Astrocyte of the hippocampus (primary cell): ENCODE data around the gene TCFL5.
A peak's percentile ranks its signal among the peaks of the same experiment; 100 is the strongest.

Source experiments
- DNase-seq: peaks from one replicate; pipeline ENCODE4 v3.0.0; 2011; ENCODE audit warnings: low read depth, low spot score

The TCFL5 gene

DNA sequence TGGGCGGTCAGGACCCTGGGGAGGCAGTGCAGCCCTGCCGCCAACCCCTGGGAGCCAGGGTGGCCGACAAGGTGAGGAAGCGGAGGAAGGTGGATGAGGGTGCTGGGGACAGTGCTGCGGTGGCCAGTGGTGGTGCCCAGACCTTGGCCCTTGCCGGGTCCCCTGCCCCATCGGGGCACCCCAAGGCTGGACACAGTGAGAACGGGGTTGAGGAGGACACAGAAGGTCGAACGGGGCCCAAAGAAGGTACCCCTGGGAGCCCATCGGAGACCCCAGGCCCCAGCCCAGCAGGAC, 48.8 kb downstream of the TCFL5 start:
- DNase-seq = no peak

DNA sequence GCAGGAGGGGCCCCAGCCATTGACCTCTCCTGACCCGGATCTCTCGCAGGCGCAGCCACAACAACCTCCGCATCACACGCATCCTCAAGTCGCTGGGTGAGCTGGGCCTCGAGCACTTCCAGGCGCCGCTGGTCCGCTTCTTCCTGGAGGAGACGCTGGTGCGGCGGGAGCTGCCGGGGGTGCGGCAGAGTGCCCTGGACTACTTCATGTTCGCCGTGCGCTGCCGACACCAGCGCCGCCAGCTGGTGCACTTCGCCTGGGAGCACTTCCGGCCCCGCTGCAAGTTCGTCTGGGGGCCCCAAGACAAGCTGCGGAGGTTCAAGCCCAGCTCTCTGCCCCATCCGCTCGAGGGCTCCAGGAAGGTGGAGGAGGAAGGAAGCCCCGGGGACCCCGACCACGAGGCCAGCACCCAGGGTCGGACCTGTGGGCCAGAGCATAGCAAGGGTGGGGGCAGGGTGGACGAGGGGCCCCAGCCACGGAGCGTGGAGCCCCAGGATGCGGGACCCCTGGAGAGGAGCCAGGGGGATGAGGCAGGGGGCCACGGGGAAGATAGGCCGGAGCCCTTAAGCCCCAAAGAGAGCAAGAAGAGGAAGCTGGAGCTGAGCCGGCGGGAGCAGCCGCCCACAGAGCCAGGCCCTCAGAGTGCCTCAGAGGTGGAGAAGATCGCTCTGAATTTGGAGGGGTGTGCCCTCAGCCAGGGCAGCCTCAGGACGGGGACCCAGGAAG, 49.3 kb downstream of the TCFL5 start:
- DNase-seq = no peak

DNA sequence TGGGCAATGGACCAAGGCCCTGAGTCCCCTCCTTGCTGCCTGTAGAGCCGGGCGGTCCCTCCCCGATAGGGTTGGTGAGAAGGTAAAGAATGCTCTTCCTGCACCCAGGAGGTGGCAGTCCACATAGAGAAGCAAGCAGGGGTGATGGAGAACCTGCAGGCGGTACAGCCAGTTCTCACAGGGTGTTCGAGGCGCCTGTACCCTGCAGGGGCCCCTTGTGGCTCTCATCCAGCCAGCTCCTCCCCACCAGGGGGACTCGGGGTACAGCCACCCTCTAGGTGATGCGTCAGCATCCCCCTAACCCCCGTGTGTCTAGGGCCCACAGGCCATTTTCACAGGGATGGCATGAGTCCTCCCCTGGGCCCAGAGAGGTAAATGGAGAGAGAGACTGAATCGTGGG, 49.9 kb downstream of the TCFL5 start:
- no peak for DNase-seq

DNA sequence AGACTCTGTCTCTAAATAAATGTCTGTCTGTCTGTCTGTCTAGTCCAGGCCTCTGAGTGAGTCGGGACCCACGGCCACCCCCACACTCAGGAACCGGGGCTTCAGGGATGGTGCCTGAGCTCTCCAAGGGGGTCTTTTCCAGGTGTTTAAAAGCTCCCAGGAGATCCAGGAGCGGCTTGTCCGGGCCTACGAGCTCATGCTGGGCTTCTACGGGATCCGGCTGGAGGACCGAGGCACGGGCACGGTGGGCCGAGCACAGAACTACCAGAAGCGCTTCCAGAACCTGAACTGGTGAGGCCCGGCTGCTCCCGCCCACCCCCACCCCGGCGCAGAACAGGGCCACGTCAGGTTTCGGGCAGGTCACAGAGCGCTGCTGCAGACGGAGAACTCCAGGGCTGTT, 50.3 kb downstream of the TCFL5 start:
- no peak for DNase-seq

DNA sequence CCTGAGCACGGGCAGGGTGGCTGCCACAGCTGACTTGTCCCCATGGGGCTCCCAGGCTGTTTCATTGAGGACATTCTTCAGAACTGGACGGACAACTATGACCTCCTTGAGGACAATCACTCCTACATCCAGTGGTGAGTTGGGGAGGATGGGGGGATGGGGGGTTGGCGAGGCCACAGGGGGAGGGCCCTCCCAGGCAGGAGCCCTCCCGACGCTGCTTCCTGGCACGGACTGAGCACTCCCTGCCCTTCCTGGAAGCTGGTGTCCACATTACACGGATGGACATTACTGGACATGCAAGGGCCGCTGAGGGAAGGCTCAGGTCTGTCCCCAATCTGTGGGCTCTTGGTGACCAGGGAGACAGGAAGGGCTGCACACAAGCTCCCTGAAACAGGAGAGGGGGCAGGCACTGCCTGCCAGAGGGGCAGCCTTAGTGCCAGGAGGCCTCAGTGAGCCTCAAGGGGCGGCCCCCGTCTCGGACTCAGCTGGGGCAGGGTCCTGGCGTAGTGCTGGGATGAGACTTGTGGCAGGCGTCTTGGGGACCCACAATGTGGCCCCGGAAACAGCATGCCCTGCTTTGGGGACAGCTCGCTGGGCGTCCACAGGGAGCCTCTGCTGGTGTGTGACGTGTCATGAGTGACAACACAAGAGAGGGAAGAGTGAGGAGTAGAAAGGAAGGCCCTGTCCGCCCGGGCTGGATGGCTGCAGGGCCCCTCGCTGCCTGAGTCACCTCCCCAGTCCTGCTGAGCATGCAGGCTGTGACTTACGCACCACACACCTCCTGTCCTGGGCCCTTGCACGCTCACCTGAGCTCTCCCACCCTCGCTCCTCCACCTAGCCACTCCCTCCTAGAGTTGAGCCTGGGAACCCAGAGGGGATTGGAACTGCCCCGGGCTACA, 51.8 kb downstream of the TCFL5 start:
- DNase-seq = no peak

DNA sequence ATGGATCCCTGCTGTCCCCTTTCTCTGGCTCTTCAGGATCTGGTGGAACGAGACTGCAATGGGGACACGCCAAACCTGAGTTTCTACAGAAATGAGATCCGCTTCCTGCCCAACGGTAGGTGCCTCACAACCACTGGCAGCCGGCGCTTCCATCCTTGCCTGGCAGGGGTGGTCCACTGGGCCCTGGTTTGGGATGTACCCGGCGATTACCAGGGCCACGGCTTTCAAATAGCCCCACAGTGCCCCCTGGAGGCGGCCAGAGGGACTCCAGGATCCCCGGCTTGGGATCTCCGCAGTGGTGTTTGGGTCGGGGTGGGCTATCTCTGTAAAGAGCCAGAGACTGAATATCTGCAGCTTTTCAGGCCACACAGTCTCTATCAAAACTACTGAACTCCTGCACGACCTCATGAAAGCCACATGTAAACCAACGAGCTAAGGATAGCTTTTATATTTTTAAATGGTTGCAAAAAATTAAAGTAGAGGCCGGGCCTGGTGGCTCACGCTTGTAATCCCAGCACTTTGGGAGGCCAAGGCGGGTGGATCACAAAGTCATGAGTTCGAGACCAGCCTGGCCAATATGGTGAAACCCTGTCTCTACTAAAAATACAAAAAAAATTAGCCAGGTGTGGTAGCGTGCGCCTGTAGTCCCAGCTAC, 53.3 kb downstream of the TCFL5 start:
- peak; percentile 79 for DNase-seq

DNA sequence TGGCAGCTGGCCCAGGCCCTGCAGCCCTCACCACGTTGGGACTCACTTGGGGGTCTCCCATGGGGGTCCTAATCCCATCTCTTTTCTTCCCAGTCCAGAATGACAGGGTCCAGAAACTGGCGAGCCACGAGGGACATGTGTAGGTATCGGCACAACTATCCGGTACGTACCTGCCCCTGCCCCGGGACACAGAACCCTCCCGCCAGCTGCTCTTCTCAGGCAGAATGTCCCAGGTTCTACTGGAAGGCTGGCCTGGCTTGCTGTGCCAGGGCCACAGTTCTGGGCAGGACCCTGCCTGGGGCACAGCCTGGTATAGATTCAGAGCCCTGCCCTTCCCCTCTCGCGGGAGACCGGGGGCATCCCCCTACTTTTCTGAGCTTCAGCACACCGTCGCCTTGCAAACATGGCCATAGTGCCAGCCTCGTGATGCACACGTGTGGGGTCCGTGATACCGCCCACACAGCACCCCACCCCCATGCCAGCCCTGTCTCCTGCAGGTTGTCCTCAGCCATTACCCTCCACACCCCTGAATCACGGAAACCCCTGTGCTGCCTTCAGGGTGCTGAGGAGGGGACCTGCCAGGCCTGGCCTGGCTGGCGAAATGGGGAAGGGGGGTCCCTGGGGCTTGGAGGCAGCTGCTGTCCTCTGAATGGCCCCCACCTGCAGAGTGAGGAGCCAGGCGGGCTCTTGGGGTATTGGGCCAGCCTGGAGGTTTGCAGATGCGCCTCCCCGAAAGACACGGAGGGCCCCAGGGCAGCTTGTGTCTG, 54.0 kb downstream of the TCFL5 start:
- no peak for DNase-seq

DNA sequence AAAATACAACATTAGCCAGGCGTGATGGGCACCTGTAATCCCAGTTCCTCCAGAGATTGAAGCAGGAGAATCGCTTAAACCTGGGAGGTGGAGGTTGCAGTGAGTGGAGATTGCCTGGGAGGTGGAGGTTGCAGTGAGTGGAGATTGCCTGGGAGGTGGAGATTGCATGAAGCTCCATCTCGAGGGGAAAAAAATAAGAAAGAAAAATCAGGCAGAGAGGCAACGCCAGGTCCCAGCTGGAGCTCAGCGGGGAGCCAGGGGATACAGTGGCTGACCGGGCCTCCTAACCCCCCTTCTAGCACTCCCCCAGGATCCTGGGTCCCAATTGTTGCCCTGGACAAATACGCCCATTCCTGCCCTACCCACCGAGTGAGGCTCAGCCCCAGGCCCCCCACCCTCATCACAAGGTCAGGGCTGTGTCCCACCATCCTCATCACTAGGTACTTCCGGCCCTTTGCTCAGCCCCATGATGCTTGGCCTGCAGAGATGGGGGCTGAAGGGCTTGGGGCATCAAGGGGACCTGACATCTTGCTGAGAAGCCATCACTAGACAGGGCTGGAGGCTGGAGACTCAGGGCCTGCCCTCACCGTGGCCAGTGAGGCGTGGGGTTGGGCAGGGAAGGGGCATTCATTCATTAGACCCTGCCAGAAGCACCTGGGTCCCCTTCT, 55.1 kb downstream of the TCFL5 start:
- no peak for DNase-seq

DNA sequence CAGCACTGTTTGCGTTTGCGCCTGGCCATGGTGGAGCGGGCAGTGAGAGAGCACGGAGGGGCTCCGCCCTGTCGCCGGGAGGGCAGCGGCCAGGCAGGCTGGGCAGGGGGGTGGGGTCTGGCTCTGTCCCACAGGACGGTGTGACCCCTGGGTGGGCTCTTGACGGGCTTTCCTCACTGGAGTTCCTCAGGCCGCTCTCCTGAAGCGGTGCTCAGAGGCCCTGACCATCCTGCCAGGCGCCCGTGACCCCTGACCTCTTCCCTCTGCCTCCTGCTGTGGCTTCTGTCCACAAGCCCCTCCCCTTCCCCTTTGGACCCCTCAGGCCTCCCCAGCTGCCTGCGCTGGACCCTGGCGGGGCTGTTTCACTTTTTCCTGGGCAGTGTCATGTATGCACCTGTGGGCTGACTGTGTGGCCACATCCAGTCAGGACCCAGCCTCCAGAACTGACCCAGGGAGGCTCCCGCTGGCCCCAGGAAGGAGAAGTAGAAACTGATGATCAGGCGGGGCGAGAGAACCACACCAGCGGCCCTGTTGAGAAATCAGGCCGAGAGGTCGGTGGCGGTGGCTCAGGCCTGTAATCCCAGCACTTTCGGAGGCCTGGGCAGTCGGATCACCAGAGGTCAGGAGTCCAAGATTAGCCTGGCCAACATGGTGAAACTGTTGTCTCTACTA, 55.8 kb downstream of the TCFL5 start:
- DNase-seq = no peak

DNA sequence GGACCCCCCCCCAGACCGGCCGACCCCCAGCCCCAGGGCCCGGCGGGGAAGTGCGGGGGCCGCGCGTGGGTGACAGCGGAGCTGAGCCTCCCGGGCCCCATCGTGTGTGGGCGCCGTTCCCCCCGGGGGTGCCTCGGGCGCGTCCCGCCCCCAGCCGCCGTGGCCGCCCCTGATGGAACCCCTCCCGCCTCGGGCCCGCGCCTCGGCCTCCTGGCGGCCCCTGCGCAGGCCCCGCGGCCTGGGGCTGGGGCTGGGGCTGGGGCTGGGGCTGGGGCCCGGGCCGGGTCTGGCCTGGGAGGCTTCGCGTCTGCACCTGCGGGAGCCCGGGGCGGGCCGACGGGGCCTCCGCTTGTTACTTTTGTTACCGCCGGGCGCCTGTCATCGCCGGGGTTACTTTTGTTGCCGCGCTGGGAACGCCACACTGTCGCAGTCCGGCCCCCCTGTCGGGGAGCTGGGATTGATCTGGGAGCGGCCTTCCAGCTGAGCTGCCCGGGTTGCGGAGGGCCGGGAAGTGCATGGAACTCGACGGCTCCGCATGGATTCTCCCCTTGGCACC, 56.4 kb downstream of the TCFL5 start:
- peak; percentile 36 for DNase-seq

DNA sequence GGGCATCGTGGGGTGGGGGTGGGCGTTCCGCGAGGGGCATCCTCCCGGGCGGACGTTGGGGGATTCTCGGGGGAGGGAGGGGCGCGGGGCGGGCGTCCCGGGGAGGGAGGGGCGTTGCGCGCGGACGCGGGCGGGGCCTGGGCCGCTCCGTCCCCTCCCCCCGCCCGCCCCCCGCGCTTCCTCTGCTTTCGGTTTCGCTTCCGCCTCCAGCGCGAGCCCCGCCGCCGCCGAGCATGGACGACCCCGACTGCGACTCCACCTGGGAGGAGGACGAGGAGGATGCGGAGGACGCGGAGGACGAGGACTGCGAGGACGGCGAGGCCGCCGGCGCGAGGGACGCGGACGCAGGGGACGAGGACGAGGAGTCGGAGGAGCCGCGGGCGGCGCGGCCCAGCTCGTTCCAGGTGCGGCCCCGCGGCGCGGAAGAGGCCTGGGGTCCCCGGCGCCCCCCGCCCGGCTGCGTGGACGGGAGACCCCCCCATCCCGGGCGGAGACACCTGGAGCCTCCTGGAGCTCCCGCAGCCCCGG, 56.9 kb downstream of the TCFL5 start, which contains the start of gene OGFR:
Gene OGFR (plus strand): TSS at position 209 of the 528 bp plus-strand sequence. CDS start 25 bp downstream, at position 234.
- peak; percentile 88 for DNase-seq

DNA sequence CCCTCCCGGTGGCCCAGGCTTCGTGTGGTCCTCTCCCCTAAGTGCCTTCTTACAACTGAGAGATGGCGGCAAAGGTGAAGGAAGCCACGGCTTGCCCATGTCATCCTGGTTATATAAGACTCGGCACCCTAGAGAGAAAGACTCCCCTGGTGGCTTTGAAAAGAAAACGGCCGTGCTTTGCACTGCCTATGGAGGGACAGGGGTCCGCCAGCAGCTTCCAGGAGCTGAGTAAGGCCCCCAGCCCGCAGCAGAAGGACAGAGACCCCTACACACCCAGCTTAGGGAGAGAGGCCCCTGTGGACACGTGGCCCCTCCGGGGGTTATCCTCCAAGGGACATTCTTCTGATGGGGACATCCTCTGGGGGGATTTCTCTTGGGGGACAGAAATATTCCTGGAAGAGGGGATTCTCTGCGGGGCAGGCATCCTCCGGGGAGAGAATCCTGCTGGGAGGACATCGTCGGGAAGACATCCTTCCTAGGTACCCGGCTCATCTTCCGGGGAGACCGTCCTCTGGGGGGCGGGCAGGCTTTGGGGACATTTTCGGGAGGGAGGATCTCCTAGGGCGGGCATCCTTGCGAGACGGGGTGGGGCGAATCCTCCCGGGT, 57.5 kb downstream of the TCFL5 start:
- DNase-seq = peak; percentile 28

DNA sequence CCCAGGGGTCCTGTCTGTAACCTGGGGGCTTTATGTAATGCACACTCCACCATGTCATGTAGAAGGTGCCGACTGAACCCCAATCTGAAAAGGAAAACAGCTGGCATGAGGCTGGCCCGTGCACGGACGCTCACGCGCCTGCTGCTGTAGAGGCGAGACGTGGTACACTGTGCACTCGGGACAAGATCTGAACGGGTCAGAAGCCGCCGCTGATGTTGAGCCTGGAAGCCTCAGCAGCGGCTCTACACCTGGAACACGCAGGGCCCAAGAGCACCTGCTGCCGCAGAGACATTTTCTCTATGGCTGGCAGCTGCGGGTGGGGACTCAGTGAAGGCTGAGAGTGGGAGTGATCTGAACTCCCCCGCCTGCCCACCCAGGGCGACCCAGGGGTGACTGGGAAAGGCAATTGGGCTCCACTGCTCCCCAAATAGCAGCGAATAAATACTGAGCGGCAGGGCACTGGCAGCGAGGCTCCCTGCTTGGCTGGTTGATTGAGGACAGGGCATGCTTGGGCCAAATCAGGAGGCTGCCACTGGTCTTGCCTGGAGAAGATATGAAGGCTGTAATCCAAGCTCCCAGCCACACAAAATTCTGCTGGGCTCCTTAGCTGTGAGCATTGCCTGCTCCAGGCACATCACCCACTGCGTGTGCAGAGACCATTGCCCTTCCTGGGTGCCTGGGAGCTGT, 59.5 kb downstream of the TCFL5 start:
- DNase-seq = no peak

DNA sequence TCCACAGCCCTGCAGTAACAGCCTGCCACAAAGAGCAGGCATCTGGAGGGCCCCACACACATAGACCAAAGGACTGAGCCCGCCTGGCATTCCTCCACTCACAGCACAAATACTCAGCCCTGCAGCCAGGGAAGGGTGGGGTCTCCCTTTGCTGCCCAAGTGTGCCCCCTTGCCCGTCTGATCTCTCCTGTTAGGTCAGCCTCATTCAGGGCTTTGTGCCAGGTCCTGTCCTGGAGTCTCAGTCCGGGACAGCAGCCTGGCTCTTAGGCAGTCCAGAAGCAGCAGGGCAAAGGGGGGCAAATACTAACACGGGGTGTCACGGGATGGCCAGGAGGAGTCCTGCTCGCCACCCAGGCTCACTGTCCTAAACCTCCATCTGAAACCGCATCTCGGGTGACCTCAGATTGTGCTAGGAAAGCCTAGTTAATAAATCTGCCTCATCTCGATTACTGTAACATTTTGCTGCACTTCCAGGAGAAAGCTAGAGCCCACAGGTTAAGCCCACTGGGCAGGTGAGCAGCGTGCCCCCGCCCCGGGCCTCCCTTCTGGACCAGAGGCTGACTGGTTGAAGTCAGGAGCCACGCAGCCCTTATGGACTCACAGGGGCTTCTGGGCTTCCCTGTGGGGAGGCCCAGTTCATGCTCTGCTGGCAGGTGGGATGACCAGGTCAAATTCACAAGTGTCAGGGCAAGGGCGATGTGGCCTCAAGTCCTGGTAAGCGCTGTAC, 60.2 kb downstream of the TCFL5 start:
- DNase-seq = no peak

DNA sequence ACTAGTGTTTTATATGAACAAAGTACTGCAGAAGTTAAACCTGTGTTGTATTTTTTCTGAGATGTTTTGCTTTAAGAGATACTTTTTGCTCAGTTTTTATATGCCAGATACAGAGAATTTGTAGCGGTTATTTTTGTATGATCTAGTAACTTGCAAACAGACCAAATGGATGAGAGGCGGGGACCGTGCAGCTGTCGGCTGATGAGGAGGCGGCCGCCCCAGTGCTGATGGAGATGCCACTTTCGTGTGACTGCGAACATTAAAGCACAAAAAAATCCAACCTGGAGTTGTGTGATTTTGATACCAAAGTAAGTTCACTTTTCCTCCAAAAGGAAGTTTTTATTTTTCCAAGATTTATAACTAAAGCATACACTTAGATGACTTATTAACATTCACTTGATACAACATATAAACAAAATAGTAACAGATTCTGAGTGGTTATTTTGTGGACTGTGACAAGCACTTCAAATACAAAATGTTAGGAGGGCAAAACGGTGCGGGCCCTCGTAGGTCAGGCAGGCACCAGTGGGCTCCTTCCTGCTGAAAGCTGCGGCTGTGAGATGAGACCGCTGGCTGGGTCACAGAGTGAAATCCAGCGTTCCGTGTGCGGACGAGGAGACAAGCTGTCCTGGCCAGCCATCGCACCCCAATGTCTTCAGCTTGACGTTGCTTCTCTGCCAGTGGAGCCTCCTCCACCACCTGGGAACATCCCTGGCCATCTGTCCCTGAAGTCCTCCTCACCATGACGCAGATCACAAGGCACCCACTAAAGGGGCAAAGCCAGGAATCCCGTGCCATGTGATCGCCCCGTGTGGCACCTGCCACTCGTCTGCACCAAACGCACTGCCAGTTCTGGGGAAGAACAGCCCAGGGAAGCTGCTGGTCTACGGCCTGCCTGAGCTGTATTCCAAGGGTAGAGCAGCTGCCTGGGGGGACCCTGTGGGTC, 61.0 kb downstream of the TCFL5 start:
- DNase-seq = no peak

DNA sequence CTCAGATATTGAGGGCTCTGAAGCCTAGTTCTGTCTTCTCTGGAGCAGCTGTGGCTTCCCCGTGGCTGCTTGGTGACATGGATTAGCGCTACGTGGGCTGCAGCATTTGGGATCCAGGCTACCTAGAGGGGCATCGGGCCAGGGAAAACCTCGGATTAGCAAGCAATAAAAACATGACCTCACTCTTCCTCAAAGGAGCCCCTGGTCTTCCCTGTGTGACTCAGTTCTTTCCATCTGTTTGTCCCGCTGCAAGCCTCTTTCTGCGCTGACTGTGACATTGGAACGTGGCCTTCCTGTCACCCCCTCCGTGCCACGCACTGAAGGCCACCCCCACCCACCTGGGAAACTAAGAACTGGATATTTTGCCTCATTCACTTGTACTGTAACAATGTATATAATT, 61.7 kb downstream of the TCFL5 start:
- DNase-seq = peak; percentile 26

DNA sequence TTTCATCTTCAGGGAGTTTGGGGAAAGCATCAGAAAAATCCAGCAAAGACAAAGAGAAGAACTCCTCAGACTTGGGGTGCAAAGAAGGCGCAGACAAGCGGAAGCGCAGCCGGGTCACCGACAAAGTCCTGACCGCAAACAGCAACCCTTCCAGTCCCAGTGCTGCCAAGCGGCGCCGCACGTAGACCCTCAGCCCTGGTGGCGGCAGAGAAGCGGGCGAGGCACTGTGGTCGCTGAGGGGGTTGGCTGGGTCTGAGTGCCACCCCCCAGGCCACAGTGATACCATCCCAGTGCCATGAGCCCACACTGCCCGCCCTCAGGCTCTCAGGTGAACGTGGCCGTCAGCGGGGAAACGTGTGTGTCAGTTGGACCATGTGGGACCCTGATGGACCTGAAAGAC, 62.2 kb downstream of the TCFL5 start:
- DNase-seq = no peak
